Hematopoietic multipotent progenitor cell treated with erythropoietin and hydrocortisone succinate and interleukin-3 and kit ligand, for 6 days (in vitro differentiated cells): ENCODE data around the gene UNG.
"Not testable (repeated sequence)": the region's sequence is repeated elsewhere in the genome, so short reads cannot be mapped to it uniquely, and the experiment has no call there.

Experiments used
- DNase-seq: peaks from one replicate; pipeline ENCODE4 v3.0.0-alpha.2; 2015

Gene UNG

DNA sequence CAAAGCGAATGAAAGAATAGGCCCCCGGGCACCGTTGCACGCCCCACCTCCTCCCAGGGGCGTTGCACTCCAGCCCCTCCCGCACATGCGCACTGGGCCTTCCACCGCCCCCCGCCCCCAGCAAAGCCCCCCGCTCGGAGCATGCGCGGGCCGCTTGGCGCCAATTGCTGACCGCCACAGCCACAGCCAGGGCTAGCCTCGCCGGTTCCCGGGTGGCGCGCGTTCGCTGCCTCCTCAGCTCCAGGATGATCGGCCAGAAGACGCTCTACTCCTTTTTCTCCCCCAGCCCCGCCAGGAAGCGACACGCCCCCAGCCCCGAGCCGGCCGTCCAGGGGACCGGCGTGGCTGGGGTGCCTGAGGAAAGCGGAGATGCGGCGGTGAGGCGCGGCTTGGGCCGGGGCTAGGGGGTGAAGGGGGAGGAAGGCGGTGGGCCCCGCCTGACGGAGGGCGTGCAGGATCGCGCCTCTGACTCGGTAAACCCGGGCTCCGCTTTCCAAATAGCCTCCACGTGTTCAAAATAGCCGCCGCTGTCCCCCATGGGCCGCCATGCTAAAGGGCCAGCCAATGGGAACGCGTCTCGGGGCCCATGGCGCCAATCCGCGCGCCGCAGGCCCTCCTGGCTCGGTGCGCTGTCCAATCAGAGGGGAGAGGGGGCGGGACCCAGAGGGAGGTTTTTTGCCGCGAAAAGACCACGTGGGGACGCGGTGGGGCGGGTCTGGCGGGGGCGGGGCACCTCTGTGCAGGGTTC, at the start of gene UNG:
TSS of gene UNG (plus strand) at position 163 of the 748 bp plus-strand sequence. CDS start at position 246, 83 bp downstream.
- DNase-seq: peak; percentile 98

DNA sequence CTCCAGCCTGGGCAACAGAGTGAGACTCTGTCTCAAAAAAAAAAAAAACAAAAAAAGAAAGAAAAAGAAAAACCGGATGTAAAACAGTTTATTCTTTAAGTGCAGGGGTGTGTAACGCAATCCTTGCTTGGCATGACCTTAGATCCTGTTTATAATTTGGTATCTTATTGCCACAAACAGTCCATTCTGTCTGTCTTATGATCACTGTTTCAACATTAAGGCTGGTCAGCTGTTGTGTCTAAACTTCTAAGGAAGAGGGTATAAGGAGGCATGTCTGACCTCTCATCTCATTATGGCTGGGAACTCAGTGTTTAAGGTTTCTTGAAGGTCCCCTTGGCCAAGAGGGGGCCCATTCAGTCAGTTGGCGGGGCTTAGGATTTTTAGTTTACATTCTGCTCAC, 48.7 kb upstream of the UNG start:
- not testable (repeated sequence) for DNase-seq

DNA sequence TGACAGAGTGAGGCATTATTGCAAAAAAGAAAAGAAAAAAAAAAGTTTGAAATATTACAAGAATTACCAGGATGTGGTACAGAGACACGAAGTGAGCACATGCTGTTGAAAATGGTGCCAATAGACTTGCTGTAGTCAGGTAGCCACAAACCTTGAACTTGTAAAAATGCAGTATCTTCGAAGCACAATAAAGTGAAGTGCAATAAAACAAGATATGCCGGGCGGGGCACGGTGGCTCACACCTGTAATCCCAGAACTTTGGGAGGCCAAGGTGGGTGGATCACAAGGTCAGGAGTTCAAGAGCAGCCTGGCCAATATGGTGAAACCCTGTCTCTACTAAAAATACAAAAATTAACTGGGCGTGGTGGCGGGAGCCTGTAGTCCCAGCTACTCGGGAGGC, 47.6 kb upstream of the UNG start:
- not testable (repeated sequence) for DNase-seq

DNA sequence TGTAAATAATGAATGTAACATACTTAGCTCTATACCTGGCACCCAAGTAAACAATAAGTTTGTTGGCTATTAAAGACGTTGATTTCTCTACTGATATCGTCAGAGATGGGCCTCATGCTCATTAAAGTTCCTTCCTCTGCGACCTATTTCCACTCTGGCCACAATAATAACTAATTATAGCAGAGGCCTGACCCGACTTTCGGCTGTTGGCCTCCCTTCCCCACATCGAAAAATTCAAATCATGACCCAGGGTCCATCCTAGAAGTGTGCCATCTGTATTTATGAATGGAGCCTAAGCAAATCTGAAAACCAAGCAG, 45.3 kb upstream of the UNG start:
- no peak for DNase-seq

DNA sequence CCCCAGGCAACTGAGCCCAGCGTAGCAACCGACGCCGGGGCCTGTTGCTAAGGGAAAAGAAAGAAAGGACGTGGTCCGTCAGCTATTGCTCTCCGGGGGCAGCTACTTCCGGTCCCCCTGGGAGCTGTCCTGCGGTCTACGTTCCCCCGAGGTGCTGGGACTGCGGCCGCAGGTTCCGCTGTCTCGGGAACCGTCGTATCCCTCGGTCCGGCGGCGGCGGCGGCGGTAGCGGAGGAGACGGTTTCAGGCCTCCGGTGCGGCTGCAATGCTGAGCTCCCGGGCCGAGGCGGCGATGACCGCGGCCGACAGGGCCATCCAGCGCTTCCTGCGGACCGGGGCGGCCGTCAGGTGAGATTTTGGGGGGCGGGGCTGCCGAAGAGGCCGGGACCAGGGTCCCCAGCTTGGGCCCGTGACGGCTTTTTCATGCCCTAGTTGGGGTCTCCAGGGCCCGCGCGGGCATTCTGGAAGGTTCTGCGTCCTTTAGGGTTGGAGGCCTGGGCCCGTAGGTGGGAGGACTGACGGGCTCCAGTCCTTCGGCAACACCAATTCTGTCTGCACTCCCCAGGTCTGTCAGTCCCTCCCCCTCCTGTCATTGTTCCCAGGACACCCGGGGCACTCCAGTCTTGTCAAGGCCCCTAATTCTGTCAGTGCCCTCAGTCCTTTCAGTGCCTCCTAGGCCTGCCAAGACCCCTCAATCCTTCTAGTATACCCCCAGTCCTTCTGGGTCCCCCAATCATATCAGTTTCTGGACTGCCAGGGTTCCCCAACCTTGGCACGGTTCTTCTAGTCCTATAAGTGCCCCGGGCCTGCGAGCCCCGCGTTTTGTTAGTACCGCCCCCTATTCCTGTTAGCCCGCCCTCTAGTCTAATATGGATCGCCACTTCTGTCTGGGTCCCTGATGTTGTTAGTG, 44.7 kb upstream of the UNG start, which contains the start of gene USP30:
TSS of gene USP30 (plus strand) at position 163 of the 910 bp plus-strand sequence. CDS start at position 266, 103 bp downstream.
- DNase-seq: peak; percentile 90

DNA sequence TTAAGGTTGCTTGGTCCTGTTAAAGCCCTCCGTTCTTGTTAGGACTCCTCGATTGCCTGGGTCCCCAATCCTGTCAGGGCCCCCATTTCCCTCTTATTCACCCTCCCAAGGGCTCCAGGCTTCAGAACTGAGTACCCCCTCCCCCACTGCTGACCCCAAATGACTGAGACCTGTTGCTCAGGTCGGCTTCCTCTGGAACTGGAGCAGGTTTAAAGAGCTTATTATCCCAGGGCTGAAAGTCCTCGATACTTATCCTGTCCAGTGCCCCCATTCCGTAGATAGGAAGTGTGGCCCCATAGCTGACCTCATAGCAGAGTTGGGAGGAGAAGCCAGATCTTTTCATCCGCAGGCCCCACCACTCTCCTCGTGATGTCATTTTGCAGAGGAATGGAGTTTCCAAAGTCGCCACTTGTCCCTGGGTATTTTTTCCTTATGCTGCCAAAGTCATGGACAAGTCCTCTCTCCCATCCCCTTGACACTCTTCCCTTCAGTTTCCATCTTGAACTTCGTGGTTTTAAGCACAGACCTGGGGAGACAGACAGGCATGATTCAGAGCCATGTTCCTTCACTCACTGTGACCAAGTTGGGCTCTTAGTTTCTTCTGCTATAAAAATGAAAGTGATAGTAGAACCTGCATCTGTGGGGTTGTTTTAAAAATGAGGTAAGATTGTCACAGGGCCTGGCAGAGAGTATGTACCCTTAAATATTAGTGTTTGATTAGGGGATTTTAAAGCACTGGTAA, 43.8 kb upstream of the UNG start:
- DNase-seq: peak; percentile 41

DNA sequence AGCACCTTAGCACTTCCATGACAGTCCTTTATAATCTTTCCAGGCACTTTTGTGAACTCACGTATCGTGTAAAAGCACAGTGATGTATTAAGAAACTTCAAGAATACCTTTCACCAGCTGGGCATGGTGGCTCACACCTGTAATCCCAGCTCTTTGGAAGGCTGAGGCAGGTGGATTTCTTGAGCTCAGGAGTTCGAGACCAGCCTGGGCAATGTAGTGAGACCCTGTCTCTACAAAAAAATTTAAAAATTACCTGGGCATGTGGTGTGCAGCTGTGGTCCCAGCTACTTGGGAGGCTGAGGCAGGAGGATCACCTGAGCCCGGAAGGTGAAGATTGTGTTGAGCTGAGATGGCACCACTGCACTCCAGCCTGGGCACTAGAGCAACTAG, 43.3 kb upstream of the UNG start:
- DNase-seq: not testable (repeated sequence)

DNA sequence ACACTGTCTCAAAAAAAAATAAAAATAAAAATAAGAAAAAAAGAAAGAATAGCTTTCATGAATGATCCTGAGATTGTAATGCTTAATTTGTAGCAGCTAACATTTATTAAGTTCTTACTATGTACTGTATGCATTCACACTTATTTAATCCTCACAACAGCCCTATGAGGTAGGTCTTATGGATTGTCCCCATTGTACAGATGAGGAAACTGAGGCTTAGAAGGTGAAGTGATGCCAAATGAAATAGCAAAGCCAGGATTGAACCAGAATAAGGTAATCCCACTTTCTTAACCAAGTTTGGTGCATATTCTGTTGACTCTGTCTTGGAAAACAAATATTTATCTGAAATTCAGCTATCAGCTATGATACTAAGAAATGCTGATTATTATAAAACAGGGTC, 42.9 kb upstream of the UNG start:
- DNase-seq: no peak

DNA sequence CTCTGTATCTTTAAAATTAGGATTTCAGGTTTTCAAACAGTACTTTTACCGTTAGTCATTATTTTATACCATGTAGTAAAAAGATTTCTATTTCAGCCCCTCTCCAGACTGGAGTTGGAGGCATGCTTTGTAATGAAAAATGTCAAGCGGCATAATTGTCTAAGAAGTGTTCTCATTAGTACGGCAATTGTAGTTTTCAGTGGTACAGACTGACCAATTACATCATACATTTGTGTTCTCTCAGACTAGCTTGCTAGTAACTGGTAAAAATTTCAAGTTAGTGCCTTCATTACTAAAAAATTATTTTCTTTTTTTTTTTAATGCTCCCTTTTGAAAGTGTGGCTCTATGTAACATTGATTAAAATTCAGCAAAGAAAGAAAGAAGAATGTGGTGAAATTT, 40.5 kb upstream of the UNG start:
- DNase-seq: no peak

DNA sequence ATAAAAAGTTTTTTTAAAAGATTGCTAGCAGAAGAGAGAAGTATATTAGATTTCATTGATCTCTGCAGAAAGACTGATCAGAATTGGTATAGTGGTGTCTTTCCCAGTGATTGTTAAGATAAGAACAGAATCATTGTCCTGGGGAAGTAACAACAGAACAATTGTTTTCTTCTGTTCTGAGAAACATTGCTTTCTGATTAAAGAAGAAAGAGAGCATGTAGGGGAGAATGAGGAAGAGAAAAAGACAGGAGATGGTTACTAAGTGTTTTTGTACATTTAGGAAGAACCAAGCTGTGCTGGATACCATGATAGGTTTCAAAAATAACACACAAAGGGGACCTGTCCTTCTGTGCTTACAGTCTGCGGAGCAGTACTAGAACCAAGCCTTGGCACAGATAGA, 40.0 kb upstream of the UNG start:
- no peak for DNase-seq

DNA sequence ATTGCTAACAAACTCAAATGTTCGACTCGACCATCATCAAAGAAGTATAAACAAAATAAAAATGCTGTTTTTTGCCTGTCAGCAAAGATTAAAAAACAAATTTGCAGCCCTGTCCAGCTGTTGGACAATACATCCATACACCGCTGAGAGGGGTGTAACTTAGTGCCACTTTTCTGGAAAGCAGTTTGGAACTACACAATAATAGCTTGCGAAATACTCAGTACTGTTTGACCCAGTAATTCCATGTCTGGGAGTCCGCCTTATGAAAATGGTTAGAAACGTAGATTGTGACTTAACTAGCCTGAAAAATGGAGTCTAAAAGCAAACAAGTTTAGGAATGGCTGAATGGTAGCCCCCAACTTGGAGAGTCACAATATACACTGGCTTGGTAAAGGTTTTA, 38.6 kb upstream of the UNG start:
- DNase-seq: no peak

DNA sequence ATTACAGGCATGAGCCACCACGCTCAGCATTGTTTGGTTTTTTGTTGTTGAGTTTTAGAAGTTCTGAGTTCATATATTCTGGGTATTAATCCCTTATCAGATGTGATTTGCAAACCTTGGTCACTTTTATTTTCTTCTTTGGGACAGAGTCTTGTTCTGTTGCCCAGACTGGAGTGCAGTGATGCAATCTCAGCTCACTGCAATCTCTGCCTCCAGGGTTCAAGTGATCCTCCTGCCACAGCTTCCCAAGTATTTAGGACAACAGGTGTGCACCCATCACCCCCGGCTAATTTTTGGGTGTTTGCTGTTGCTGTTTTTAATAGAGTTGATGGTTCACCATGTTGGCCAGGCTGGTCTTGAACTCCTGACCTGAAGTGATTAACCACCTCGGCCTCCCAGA, 33.3 kb upstream of the UNG start:
- DNase-seq: no peak

DNA sequence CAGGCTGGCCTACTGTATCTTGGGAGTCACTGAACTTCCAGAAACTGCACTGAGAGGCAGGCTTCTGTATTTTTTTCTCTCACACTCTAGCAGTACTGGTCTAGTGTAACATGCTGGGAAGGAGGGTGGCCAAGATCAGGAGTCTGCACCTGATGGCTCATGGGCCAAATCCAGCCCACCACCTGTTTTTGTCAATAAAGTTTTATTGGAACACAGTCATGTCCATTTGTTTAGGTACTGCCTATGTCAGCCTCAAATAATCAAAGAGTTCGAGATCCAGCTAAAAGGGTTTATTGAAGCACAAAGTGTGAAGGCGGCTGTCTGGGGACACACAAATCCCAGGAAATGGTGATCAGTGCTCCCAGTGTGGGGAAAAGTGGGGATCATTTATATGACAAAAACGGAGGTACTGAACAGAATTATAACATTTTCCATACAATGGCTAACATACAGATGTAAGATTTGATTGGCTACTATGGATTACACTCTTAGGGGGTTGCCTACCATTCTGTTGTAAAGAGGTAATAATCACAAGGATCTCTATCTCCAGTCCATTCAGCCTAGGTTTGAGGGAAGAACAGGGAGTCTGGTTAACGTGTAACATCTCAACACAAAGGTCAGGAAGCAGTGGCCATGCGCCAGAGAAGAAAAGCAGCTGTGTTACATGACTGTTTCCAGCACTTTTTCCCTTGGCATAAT, 32.1 kb upstream of the UNG start:
- no peak for DNase-seq

DNA sequence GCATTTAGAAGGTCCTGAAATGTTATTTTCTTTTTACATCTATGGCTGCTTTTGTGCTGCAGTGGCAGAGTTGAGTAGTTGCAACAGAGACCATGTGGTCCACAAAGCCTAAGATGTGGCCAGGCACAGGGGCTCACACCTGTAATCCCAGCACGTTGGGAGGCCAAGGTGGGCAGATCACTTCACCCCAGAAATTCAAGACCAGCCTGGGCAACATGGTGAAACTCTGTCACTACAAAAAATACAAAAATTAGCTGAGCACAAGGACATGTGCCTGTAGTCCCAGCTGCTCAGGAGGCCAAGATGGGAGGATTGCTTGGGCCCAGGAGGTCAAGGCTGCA, 31.6 kb upstream of the UNG start:
- DNase-seq: no peak

DNA sequence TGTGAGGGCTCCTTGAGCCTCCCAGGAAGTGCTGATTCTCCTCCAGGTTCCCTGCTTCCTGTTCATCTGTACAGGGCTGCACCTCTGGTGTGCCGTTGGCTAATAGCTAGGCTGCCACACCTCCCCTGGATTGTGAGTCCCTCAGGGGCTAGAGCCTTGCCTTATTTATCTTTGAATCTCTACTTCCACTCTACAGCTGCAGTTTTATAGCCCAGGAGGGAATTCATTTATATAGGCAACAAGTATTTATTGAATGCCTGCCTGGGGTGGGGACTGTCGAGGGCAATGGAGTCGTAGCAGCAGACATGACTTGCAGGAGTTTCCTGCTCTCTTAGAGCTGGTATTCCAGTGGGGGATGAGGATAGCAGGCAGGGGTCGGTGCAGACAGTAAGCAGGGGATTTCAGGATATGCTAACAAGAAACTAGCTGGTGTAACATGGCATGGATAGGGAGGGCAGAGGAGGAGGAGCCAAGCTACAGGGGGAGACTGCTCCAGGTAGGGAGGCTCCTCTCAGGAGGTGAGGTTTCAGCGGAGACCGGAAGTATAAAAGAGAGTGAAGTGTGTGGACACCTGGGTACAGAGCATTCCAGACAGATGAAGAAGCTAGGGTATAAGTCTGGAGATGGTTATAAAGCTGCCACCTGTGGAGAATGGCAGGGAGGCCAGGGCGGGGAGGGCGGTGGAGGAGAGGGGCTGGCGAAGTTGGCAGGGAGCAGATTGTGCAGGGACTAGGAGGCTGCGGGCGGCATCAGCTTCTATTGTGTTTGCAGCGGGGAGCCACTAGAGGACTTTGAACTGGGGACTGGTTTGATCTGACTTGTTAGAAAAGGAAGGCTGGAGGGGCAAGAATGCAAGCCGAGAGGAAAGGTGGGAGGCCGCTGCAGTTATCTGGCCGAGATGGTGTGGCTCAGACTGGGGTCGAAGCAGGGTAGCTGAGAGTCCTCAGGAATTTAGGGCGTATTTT, 27.8 kb upstream of the UNG start:
- no peak for DNase-seq

DNA sequence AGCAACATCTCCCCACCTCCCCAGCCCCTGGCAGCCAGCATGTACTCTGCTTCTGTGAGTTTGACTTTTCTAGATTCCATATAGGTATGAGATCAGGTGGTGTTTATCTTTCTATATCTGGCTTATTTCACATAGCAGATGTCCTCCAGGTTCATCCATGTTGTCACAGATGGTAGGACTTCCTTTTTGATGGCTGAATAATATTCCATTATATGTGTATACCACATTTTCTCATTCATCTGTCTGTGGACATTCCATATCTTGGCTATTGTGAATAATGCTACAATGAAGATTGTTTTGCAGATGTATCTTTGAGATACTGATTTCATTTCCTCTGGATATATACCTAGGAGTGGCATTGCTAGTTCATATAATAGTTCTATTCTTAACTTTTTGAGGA, 22.5 kb upstream of the UNG start:
- DNase-seq: no peak

DNA sequence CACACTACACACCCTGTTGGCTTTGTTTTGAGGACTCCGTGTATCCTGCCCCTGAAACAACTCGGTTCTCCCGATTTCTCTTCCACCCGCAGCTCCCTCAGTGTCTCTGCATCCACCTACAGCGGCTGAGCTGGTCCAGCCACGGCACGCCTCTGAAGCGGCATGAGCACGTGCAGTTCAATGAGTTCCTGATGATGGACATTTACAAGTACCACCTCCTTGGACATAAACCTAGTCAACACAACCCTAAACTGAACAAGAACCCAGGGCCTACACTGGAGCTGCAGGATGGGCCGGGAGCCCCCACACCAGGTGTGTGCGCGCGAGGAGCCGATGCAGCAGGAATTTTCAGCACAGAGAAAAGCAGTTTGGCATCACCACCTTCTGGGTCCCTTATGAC, 14.6 kb upstream of the UNG start:
- DNase-seq: no peak

DNA sequence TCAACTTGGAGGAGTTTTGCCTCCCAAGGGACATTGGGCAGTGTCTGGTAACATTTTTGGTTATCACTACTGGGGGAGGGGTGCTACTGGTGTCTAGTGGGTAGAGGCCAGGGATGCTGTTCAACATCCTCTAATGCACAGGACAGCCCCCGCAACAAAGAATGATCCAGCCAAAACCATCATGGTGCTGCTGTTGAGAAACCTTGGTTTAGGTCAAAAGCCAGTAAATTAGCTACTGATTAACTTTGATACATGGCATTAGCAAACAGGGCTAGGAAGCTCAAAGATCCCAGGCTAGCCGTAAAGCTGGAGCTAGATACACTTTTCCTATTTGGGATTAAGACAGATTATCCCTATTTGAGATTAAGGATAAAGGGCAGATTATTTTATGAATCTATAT, 13.0 kb upstream of the UNG start:
- no peak for DNase-seq

DNA sequence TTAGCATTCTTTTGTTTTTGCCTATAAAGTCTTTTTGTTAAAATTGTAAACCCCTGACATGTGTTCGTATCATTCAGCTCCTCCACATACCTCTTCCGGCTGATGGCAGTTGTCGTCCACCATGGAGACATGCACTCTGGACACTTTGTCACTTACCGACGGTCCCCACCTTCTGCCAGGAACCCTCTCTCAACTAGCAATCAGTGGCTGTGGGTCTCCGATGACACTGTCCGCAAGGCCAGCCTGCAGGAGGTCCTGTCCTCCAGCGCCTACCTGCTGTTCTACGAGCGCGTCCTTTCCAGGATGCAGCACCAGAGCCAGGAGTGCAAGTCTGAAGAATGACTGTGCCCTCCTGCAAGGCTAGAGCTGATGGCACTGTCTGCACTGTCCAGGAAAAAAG, 11.8 kb upstream of the UNG start:
- no peak for DNase-seq

DNA sequence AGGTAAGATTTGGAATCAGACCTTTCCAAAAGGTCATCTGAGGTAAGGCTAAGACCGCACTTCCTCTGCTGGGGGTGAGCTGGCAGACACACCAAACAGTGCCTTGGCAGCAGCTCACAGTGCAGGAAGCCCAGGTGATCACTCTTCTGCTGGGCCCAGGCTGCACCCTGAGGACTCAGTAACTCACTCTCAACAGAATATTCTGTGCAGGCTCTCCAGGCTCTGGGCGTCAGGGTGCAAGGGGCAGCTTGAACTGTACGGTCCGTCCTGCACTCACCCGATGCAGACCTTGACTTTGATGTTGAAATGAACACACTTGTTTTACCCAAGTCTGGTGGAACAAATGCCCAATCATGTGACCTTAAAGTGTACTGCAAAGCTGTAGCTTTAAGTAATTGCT, 10.1 kb upstream of the UNG start:
- no peak for DNase-seq

DNA sequence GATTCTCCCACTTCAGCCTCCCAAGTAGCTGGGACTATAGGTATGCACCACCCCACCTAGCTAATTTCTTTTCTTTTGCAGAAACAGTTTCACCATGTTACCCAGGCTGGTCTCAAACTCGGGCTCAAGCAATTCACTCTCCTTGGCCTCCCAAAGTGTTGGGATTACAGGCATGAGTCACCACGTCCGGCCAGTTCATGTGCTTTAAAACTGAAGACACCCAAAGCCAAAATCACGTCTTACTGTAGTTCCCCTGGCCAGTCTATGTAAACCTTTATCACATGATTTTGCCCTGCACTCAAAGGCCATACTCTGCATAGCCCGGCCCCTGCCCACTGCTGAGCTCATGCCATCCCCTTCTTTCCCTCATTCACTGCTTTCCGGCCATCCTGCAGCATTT, 8.6 kb upstream of the UNG start:
- no peak for DNase-seq

DNA sequence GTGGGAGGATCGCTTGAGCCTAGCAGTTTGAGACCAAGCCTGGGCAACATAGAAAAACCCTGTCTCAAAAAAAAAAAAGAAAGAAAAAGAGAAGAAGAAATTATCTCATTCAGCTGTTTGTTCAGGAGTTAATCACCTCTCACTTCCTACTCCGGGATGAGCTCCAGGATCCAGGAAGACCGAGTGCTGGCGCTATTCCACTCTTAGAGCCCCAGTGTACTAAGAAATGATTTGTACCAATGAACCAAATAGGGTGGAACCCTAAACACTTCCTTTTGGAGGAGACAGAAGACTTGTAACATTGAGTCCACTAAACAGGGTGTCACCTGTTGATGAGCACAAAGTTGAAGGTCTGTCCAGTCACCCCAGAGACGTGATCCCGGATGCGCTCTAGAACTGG, 7.7 kb upstream of the UNG start:
- DNase-seq: no peak
